HepG2 (cell line): ENCODE measurements around the gene RABGAP1L. TPM values are rescaled to one million over a fixed set of nuclear protein-coding genes. Genes with fewer than 3 reads are reported as not detected.

Experiments used
- ATAC-seq: fragments of 200-7000 bp; cut with Tn5 transposase; 3 replicates; pipeline ENCODE4 v1.9.1; 2020; ENCODE audit warnings: mild to moderate bottlenecking, moderate library complexity
- BruUV-seq: library from RNA; stranded (reverse); fragments of 400-500 nt; replicated peaks from 2 replicates; lab custom pipeline; 2021; lab: Mats Ljungman, UMichigan
- CTCF ChIA-PET: fragments of 300-600 bp; formaldehyde crosslinking; extraction: SDS; loops from one replicate; lab custom pipeline; 2021; ENCODE audit warnings: low total read pairs, inconsistent platforms, low intra/inter-chr PET ratio; lab: Yijun Ruan, JAX
- POLR2A ChIA-PET: fragments of 350-600 bp; sonication (Branson Sonifier 250); formaldehyde crosslinking; loops from one replicate; lab custom pipeline; 2020; ENCODE audit warnings: antibody characterized with exemption, inconsistent platforms; lab: Yijun Ruan, JAX
- DNase-seq: peaks from one replicate; pipeline ENCODE4 v3.0.0-alpha.2; 2015; ENCODE audit warnings: low spot score
- FAIRE-seq: peaks from 3 replicates; lab custom pipeline; 2011; peaks lifted over from hg19 to GRCh38; lab: Jason Lieb, UNC
- H2AFZ ChIP-seq: one replicate; pipeline ENCODE4 v1.6.1; 2011; ENCODE audit warnings: low read length, inconsistent platforms
- H3K27ac ChIP-seq: fragments of 300-600 bp; 3 replicates; pipeline ENCODE4 v1.8.0; 2011; ENCODE audit warnings: mixed run types, mild to moderate bottlenecking, mixed read lengths, low read length, inconsistent platforms; ENCODE audit not compliant: insufficient read depth; ENCODE audit errors: extremely low read length
- H3K27me3 ChIP-seq, 2 experiments: fragments of 200-600 bp in 1 of 2; 2 replicates in 1 of 2; 3 replicates in 1 of 2; pipeline versions ENCODE4 v1.6.0 to v1.8.0; 2011; ENCODE audit warnings: low read length in 2 of 2, mild to moderate bottlenecking in 2 of 2, moderate library complexity in 2 of 2, inconsistent platforms in 1 of 2; ENCODE audit not compliant: insufficient read depth in 2 of 2, control insufficient read depth in 1 of 2
- H3K36me3 ChIP-seq, 2 experiments: fragments of 200-600 bp in 1 of 2; replicated peaks in 1 of 2; 2 replicates in 1 of 2; 3 replicates in 1 of 2; pipeline versions ENCODE4 v1.5.1 to v1.8.0; 2011; ENCODE audit warnings: low read length in 2 of 2, inconsistent platforms in 1 of 2; ENCODE audit not compliant: insufficient read depth in 2 of 2, control insufficient read depth in 1 of 2
- H3K4me1 ChIP-seq: 2 replicates; pipeline ENCODE4 v1.5.1; 2012; ENCODE audit warnings: low read length, inconsistent platforms; ENCODE audit not compliant: insufficient read depth
- H3K4me2 ChIP-seq: 2 replicates; pipeline ENCODE4 v1.6.0; 2011; ENCODE audit warnings: low read depth, low read length, inconsistent platforms
- H3K4me3 ChIP-seq, 3 experiments: fragments of 200-600 bp in 1 of 3; sonication (generic), shearing (Covaris generic) in 1 of 3; replicated peaks in 1 of 3; 2 replicates each; pipeline ENCODE4 v1.5.1; 2011 to 2016; ENCODE audit warnings: low read length in 3 of 3, inconsistent platforms in 2 of 3, low read depth in 2 of 3, mild to moderate bottlenecking in 2 of 3, control low read depth in 1 of 3, mixed read lengths in 1 of 3; ENCODE audit not compliant: insufficient read depth in 1 of 3
- H3K79me2 ChIP-seq: one replicate; pipeline ENCODE4 v1.6.1; 2011; ENCODE audit warnings: low read length, inconsistent platforms; ENCODE audit not compliant: insufficient read depth
- H3K9ac ChIP-seq: 2 replicates; pipeline ENCODE4 v1.6.0; 2011; ENCODE audit warnings: mild to moderate bottlenecking, low read depth, low read length, inconsistent platforms; ENCODE audit not compliant: insufficient read depth
- H3K9me3 ChIP-seq: 2 replicates; pipeline ENCODE4 v1.5.1; 2012; ENCODE audit warnings: mild to moderate bottlenecking, low read length
- H4K20me1 ChIP-seq: 2 replicates; pipeline ENCODE4 v1.6.0; 2011; ENCODE audit warnings: inconsistent platforms, mild to moderate bottlenecking, low read length, moderate library complexity; ENCODE audit not compliant: insufficient read depth
- CREM ChIP-seq, 2 experiments: sonication (generic) in 1 of 2; formaldehyde crosslinking in 1 of 2; IDR thresholded peaks; 2 replicates each; pipeline versions ENCODE4 v1.4.0 to v1.6.1; 2016 to 2020; ENCODE audit warnings: antibody characterized with exemption in 1 of 2, mild to moderate bottlenecking in 1 of 2, missing genetic modification reagents in 1 of 2
- EZH2 ChIP-seq: conservative IDR thresholded peaks from 2 replicates; pipeline ENCODE4 v1.6.1; 2012; ENCODE audit warnings: mild to moderate bottlenecking, low read depth, low read length, moderate library complexity
- RELA ChIP-seq: sonication (generic); formaldehyde crosslinking; IDR thresholded peaks from 2 replicates; pipeline ENCODE4 v1.4.0; 2020; ENCODE audit warnings: missing genetic modification reagents
- SIX4 ChIP-seq: sonication (generic); formaldehyde crosslinking; IDR thresholded peaks from 2 replicates; pipeline ENCODE4 v1.4.0; 2020; ENCODE audit warnings: missing genetic modification reagents
- SSRP1 ChIP-seq: IDR thresholded peaks from 2 replicates; pipeline ENCODE4 v1.6.1; 2016; ENCODE audit warnings: control low read depth
- ZNF101 ChIP-seq: sonication (generic); formaldehyde crosslinking; IDR thresholded peaks from 2 replicates; pipeline ENCODE4 v1.4.0; 2020; ENCODE audit warnings: mild to moderate bottlenecking, low read depth, missing genetic modification reagents, borderline replicate concordance
- ZNF333 ChIP-seq: sonication (generic); formaldehyde crosslinking; IDR thresholded peaks from 2 replicates; pipeline ENCODE4 v1.4.0; 2020; ENCODE audit warnings: mild to moderate bottlenecking, missing genetic modification reagents, borderline replicate concordance
- ZNF749 ChIP-seq: sonication (generic); formaldehyde crosslinking; IDR thresholded peaks from 2 replicates; pipeline ENCODE4 v1.8.0; 2022; ENCODE audit warnings: mild to moderate bottlenecking, missing genetic modification reagents, moderate library complexity, borderline replicate concordance
- in situ Hi-C: cut with HindIII; loops from 2 replicates; pipeline ENCODE4 v1.10.0; 2017; ENCODE audit warnings: low pct_unique_long_range_greater_than_20kb; ENCODE audit not compliant: extremely low pct_ligation_motif_present
- intact Hi-C: fragments of 100-400 bp; cut with micrococcal nuclease; formaldehyde crosslinking; loops from one replicate; pipeline ENCODE4 v1.10.0; 2022; ENCODE audit not compliant: unreplicated experiment
- polyA plus RNA-seq, 8 experiments: library from polyadenylated mRNA; depleted of rRNA in 3 of 8; stranded (reverse) in 7 of 8; unstranded in 1 of 8; fragments of >200 nt; fragmentation: Illumina TruSeq in 4 of 8; extraction: Trizol in 4 of 8; gene quantifications; 2 replicates each; pipeline versions ENCODE4 v1.2.1 to v1.2.3, GENCODE V29; 2011 to 2016; ENCODE audit warnings: low read depth in 4 of 8, missing spikeins in 1 of 8, mixed read lengths in 1 of 8; ENCODE audit not compliant: insufficient read depth in 1 of 8
- total RNA-seq, 5 experiments: library from RNA; depleted of rRNA; stranded (reverse); fragments of >200 nt; fragmentation: Illumina TruSeq; extraction: Trizol; gene quantifications; 2 replicates each; pipeline ENCODE4 v1.2.3, GENCODE V29; 2016; ENCODE audit warnings: low read depth in 1 of 5
- TF ChIP-seq, protein P1 (sequence below): sonication (generic); formaldehyde crosslinking; IDR thresholded peaks from 2 replicates; pipeline ENCODE4 v1.4.0; 2020; ENCODE audit warnings: missing genetic modification reagents
- TF ChIP-seq, protein P2 (sequence below): sonication (generic); formaldehyde crosslinking; conservative IDR thresholded peaks from 2 replicates; pipeline ENCODE4 v1.4.0; 2020; ENCODE audit warnings: missing genetic modification reagents

RABGAP1L gene
- total and polyA plus RNA-seq, 2 of the 13 experiments (the other 11 are each of a cell fraction or from before 2014, with no cell fraction given): 7.9 to 22.6 TPM

DNA sequence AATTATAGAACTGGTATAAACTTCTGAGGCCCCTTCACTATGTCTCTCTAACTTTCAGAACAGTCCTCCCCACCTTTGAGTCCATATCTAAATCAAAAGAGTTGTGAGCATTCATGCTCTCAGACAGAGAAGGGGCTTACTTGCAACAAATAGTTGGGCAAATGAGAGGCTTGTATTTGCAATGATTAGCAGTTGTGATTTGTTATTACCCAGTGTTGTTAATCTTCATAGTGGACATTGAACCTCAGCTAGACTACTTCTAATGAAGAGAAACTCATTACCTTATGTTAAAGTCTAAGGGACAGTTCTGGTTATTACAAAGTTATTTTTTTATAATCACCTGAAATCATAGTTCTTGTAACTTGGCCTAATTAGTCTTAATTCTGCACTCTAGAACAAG lies 114.5 kb downstream of the RABGAP1L start:
- FAIRE-seq: no peak
- in situ Hi-C loops: loop anchor here (25.0 kb wide), 1 partner anchor 714 kb away; the partner anchor contains the start of gene CACYBP

More for the DNA sequence above, 114.5 kb downstream of the RABGAP1L start:
- Histone ChIP-seq H3K36me3 (no peaks in the 10 kb centered on the region), H3K27me3 (no peaks in the 10 kb centered on the region), H3K9ac (no peak overlapping the region), H3K4me1 (peaks cover 60% of the 10 kb centered on the region), H4K20me1 (no peaks in the 10 kb centered on the region), H3K9me3 (no peaks in the 10 kb centered on the region), H3K4me2 (no peak overlapping the region), H3K4me3 (no peak overlapping the region), H2AFZ (no peak overlapping the region), H3K27ac (no peak overlapping the region), H3K79me2 (no peaks in the 10 kb centered on the region)
- TF ChIP-seq CREM (IDR thresholded peaks at IDR 0.05): no peak
- TF ChIP-seq CREM (CRISPR knock-in tag; IDR thresholded peaks at IDR 0.05): no peak
- no peak for TF ChIP-seq SIX4
- TF ChIP-seq ZNF101 (CRISPR knock-in tag): no peak
- TF ChIP-seq, protein P1, sequence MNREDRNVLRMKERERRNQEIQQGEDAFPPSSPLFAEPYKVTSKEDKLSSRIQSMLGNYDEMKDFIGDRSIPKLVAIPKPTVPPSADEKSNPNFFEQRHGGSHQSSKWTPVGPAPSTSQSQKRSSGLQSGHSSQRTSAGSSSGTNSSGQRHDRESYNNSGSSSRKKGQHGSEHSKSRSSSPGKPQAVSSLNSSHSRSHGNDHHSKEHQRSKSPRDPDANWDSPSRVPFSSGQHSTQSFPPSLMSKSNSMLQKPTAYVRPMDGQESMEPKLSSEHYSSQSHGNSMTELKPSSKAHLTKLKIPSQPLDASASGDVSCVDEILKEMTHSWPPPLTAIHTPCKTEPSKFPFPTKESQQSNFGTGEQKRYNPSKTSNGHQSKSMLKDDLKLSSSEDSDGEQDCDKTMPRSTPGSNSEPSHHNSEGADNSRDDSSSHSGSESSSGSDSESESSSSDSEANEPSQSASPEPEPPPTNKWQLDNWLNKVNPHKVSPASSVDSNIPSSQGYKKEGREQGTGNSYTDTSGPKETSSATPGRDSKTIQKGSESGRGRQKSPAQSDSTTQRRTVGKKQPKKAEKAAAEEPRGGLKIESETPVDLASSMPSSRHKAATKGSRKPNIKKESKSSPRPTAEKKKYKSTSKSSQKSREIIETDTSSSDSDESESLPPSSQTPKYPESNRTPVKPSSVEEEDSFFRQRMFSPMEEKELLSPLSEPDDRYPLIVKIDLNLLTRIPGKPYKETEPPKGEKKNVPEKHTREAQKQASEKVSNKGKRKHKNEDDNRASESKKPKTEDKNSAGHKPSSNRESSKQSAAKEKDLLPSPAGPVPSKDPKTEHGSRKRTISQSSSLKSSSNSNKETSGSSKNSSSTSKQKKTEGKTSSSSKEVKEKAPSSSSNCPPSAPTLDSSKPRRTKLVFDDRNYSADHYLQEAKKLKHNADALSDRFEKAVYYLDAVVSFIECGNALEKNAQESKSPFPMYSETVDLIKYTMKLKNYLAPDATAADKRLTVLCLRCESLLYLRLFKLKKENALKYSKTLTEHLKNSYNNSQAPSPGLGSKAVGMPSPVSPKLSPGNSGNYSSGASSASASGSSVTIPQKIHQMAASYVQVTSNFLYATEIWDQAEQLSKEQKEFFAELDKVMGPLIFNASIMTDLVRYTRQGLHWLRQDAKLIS: no peak
- TF ChIP-seq, protein P2, sequence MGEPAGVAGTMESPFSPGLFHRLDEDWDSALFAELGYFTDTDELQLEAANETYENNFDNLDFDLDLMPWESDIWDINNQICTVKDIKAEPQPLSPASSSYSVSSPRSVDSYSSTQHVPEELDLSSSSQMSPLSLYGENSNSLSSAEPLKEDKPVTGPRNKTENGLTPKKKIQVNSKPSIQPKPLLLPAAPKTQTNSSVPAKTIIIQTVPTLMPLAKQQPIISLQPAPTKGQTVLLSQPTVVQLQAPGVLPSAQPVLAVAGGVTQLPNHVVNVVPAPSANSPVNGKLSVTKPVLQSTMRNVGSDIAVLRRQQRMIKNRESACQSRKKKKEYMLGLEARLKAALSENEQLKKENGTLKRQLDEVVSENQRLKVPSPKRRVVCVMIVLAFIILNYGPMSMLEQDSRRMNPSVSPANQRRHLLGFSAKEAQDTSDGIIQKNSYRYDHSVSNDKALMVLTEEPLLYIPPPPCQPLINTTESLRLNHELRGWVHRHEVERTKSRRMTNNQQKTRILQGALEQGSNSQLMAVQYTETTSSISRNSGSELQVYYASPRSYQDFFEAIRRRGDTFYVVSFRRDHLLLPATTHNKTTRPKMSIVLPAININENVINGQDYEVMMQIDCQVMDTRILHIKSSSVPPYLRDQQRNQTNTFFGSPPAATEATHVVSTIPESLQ: no peak
- TF ChIP-seq SSRP1 (CRISPR knock-in tag): no peak
- no peak for TF ChIP-seq ZNF749 (CRISPR knock-in tag)
- no peak for TF ChIP-seq EZH2
- no peak for TF ChIP-seq RELA
- no peak for TF ChIP-seq ZNF333 (CRISPR knock-in tag)
- no peak for DNase-seq
- no peak for ATAC-seq
- ChIA-PET CTCF (no interaction called here), POLR2A (no interaction called here)
- BruUV-seq: no TSS peak
- intact Hi-C loops: no loop called here
